ENCODE results near the gene FBXO44.

The FBXO44 gene

GRCh38 chr1:11639372-11639771, 15.3 kb upstream of the FBXO44 start:
- no peak for DNase-seq

- DNase-seq, result no peak
Observed at GRCh38 chr1:11640101-11640500, 14.6 kb upstream of the FBXO44 start.

GRCh38 chr1:11640944-11641343, 13.7 kb upstream of the FBXO44 start:
- no peak for DNase-seq

- DNase-seq, result no peak
Observed at GRCh38 chr1:11641776-11642305, 12.8 kb upstream of the FBXO44 start.

- peak in 36 of 51 donors; percentile 10 to 76 (median 41) for DNase-seq
Observed at GRCh38 chr1:11642418-11643017, 12.2 kb upstream of the FBXO44 start.

- DNase-seq, result no peak
Observed at GRCh38 chr1:11643782-11644181, 10.9 kb upstream of the FBXO44 start.

- no peak for DNase-seq
Observed at GRCh38 chr1:11645270-11645669, 9.4 kb upstream of the FBXO44 start.

- DNase-seq, result peak in 47 of 51 donors; percentile 19 to 92 (median 67)
Observed at GRCh38 chr1:11645670-11646265, 8.9 kb upstream of the FBXO44 start.

- no peak for DNase-seq
Observed at GRCh38 chr1:11646317-11646716, 8.4 kb upstream of the FBXO44 start.

GRCh38 chr1:11647333-11647732, 7.3 kb upstream of the FBXO44 start:
- no peak for DNase-seq

- peak in 49 of 51 donors; percentile 26 to 97 (median 86) for DNase-seq
Observed at GRCh38 chr1:11648039-11648438, 6.6 kb upstream of the FBXO44 start.

- DNase-seq, result peak in 11 of 51 donors; percentile 26 to 50 (median 37)
Observed at GRCh38 chr1:11648732-11649158, 5.9 kb upstream of the FBXO44 start.

GRCh38 chr1:11649237-11649623, 5.4 kb upstream of the FBXO44 start:
- DNase-seq, result no peak

GRCh38 chr1:11649624-11650330, 4.9 kb upstream of the FBXO44 start:
- DNase-seq, result no peak

GRCh38 chr1:11650331-11650991, 4.2 kb upstream of the FBXO44 start:
- peak in 45 of 51 donors; percentile 23 to 82 (median 58) for DNase-seq

- DNase-seq, result no peak
Observed at GRCh38 chr1:11651017-11651416, 3.7 kb upstream of the FBXO44 start.

- DNase-seq, result no peak
Observed at GRCh38 chr1:11652203-11652780, 2.4 kb upstream of the FBXO44 start.

GRCh38 chr1:11653101-11653860, 1.4 kb upstream of the FBXO44 start:
- peak in 4 of 51 donors; percentile 13 to 48 (median 22) for DNase-seq

GRCh38 chr1:11653861-11654136, 878 bp upstream of the FBXO44 start:
- peak in 1 of 51 donors; percentile 50 for DNase-seq

- no peak for DNase-seq
Observed at GRCh38 chr1:11654939-11655808, 497 bp downstream of the FBXO44 start.
